ENCODE data around the gene OPA3.

Gene OPA3

DNA sequence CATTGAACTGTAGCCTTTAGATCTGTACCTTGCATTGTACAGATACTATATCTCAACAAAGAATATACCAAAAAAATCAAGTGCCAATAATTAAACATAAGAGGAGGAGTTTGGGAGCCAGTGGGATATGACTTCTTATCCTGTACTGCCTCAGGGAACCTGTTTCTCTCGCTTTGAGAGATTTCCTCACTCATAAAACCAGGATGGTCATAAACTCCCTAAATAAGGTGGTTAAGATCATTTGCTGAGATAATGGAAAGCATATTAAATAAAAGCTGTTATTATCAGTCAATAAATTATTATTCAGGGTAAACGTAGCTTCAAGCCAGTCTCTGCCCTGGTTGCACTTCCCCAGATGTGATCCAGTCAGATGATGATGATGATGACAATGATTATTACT, 17.0 kb downstream of the OPA3 start:
- Histone ChIP-seq H3F3A (ENCODE audit: insufficient read depth, low read length) (no peaks in the 10 kb centered on the region; the same call in 1 of the 2 replicates), H2AFZ (ENCODE audit: low read length) (no peak overlapping the region), H3K27me3 (ENCODE audit: insufficient read depth, low read length) (no peaks in the 10 kb centered on the region), H3K4me2 (ENCODE audit: low read length) (no peak overlapping the region), H3K9me3 (ENCODE audit: low read length) (no peaks in the 10 kb centered on the region), H3K79me2 (ENCODE audit: insufficient read depth, low read length) (no peaks in the 10 kb centered on the region), H3K4me1 (ENCODE audit: insufficient read depth, low read length, severe bottlenecking) (peaks cover 33% of the 10 kb centered on the region), H3K36me3 (ENCODE audit: insufficient read depth, low read length) (no peaks in the 10 kb centered on the region), H3K27ac (ENCODE audit: low read depth, low read length, poor library complexity, severe bottlenecking) (no peak overlapping the region), H3K9me2 (ENCODE audit: low read depth, low read length) (no peaks in the 10 kb centered on the region), H3K9ac (ENCODE audit: low read length) (no peak overlapping the region), H3K4me3 (ENCODE audit: low read depth, low read length, poor library complexity, severe bottlenecking) (no peak overlapping the region), H4K20me1 (ENCODE audit: insufficient read depth, low read length) (no peaks in the 10 kb centered on the region)
- TF ChIP-seq EZH2 (IDR thresholded peaks at IDR 0.05; ENCODE audit: borderline replicate concordance, low read length): no peak
- TF ChIP-seq, protein P1, sequence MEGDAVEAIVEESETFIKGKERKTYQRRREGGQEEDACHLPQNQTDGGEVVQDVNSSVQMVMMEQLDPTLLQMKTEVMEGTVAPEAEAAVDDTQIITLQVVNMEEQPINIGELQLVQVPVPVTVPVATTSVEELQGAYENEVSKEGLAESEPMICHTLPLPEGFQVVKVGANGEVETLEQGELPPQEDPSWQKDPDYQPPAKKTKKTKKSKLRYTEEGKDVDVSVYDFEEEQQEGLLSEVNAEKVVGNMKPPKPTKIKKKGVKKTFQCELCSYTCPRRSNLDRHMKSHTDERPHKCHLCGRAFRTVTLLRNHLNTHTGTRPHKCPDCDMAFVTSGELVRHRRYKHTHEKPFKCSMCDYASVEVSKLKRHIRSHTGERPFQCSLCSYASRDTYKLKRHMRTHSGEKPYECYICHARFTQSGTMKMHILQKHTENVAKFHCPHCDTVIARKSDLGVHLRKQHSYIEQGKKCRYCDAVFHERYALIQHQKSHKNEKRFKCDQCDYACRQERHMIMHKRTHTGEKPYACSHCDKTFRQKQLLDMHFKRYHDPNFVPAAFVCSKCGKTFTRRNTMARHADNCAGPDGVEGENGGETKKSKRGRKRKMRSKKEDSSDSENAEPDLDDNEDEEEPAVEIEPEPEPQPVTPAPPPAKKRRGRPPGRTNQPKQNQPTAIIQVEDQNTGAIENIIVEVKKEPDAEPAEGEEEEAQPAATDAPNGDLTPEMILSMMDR (IDR thresholded peaks at IDR 0.05; ENCODE audit: low read length): no peak

DNA sequence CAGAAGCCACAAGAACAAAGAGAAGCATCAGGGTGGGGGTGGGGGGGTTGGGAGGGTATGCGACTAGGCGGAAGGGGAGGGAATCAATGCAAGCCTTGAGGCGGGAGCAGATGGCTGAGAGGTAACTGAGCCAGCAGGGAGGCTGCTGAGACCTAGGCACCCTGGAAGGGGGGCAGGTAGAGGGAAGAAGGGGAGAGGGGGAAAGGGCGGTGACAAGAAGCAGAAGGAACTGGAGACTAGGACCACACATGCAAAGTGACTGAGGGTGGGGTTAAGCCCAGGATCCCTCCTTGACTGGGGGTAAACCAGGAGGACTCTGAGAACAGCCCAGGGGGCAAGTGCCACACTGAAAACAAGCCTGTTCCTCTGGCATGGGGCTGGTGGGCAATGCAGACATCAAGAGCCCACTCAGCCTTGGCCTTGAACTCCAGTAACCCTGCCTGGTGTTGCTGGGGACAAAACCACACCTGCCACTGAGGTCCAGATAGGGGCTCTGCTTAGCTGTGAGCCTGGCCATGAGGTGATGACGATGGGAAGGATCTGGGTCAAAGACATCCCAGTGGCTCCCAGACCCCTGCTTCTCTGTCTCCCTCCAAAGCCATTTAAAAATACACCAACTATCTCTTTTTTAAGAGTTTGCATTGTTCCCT, 20.3 kb downstream of the OPA3 start:
- Histone ChIP-seq H3K4me2 (ENCODE audit: low read length) (peak overlapping the region; percentile 35; the same call in 1 of the 2 replicates), H3K9me3 (ENCODE audit: low read length) (no peaks in the 10 kb centered on the region), H3K79me2 (ENCODE audit: insufficient read depth, low read length) (no peaks in the 10 kb centered on the region), H3K36me3 (ENCODE audit: insufficient read depth, low read length) (no peaks in the 10 kb centered on the region), H3K9ac (ENCODE audit: low read length) (peak overlapping the region; percentile 24; the same call in 1 of the 2 replicates), H3F3A (ENCODE audit: insufficient read depth, low read length) (no peaks in the 10 kb centered on the region; the same call in 1 of the 2 replicates), H3K27me3 (ENCODE audit: insufficient read depth, low read length) (no peaks in the 10 kb centered on the region), H3K27ac (ENCODE audit: low read depth, low read length, poor library complexity, severe bottlenecking) (peak overlapping the region; percentile 94), H3K4me3 (ENCODE audit: low read depth, low read length, poor library complexity, severe bottlenecking) (no peak overlapping the region), H2AFZ (ENCODE audit: low read length) (no peak overlapping the region), H3K9me2 (ENCODE audit: low read depth, low read length) (no peaks in the 10 kb centered on the region), H3K4me1 (ENCODE audit: insufficient read depth, low read length, severe bottlenecking) (peaks cover 28% of the 10 kb centered on the region), H4K20me1 (ENCODE audit: insufficient read depth, low read length) (no peaks in the 10 kb centered on the region)
- TF ChIP-seq EZH2 (IDR thresholded peaks at IDR 0.05; ENCODE audit: borderline replicate concordance, low read length): no peak
- TF ChIP-seq, protein P1 (IDR thresholded peaks at IDR 0.05; ENCODE audit: low read length): no peak

DNA sequence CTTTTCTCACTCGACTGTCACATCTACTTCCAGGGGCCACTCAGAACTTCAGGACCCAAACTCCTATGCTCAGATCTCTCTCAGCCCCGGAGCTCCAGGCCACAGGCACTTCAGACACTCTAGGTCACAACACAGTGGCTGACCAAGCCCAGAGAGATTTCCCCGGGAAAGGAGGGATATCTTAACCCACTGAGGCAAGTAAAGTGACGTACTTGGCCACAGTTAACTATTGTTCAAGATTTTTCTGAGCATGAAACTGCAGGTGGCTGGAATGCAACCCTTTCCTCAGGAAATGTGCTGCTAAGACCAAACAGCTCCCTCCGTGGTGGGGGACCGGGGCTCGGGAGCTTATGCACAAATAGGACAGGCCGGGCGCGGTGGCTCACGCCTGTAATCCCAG, 23.9 kb downstream of the OPA3 start:
- H3K9me2 ChIP-seq (ENCODE audit: low read depth, low read length): no peaks in the 10 kb centered on the region
- no peak overlapping the region for H3K4me3 ChIP-seq (ENCODE audit: low read depth, low read length, poor library complexity, severe bottlenecking)
- peaks cover 33% of the 10 kb centered on the region for H3K4me1 ChIP-seq (ENCODE audit: insufficient read depth, low read length, severe bottlenecking)
- H3K27ac ChIP-seq (ENCODE audit: low read depth, low read length, poor library complexity, severe bottlenecking): no peak overlapping the region
- TF ChIP-seq, protein P1 (IDR thresholded peaks at IDR 0.05; ENCODE audit: low read length): no peak
- no peak for TF ChIP-seq EZH2 (IDR thresholded peaks at IDR 0.05; ENCODE audit: borderline replicate concordance, low read length)
- H3K9me3 ChIP-seq (ENCODE audit: low read length): no peaks in the 10 kb centered on the region
- H2AFZ ChIP-seq (ENCODE audit: low read length): no peak overlapping the region
- H3K27me3 ChIP-seq (ENCODE audit: insufficient read depth, low read length): no peaks in the 10 kb centered on the region
- H3K36me3 ChIP-seq (ENCODE audit: insufficient read depth, low read length): no peaks in the 10 kb centered on the region
- no peaks in the 10 kb centered on the region for H3K79me2 ChIP-seq (ENCODE audit: insufficient read depth, low read length)
- H3F3A ChIP-seq (ENCODE audit: insufficient read depth, low read length): no peaks in the 10 kb centered on the region; the same call in 1 of the 2 replicates
- no peaks in the 10 kb centered on the region for H4K20me1 ChIP-seq (ENCODE audit: insufficient read depth, low read length)
- no peak overlapping the region for H3K4me2 ChIP-seq (ENCODE audit: low read length)
- H3K9ac ChIP-seq (ENCODE audit: low read length): no peak overlapping the region

Measured in OCI-LY1 (cell line).